A673 (cell line): ENCODE results near the gene LCA5. TPM values are rescaled to one million over a fixed set of nuclear protein-coding genes. Genes with fewer than 3 reads are reported as not detected.

Experiments
- BruUV-seq: library from RNA; stranded (reverse); fragments of 400-500 nt; replicated peaks from 2 replicates; lab custom pipeline; 2021; lab: Mats Ljungman, UMichigan
- CTCF ChIA-PET: fragments of 300-600 bp; sonication (Branson Sonifier 250); formaldehyde crosslinking; loops from one replicate; lab custom pipeline; 2022; ENCODE audit warnings: antibody characterized with exemption; lab: Charles Lee
- POLR2A ChIA-PET: fragments of 300-600 bp; sonication (Branson Sonifier 250); formaldehyde crosslinking; loops from one replicate; lab custom pipeline; 2022; ENCODE audit warnings: antibody characterized with exemption; ENCODE audit not compliant: low non-redundant PET; lab: Charles Lee
- DNase-seq: peaks from one replicate; pipeline ENCODE4 v3.0.0-alpha.2; 2015; ENCODE audit warnings: low spot score
- H3K27ac ChIP-seq: fragments of 200-600 bp; sonication (generic); 2 replicates; pipeline ENCODE4 v1.5.1; 2016; ENCODE audit warnings: mixed run types, low read depth, mild to moderate bottlenecking, mixed read lengths, antibody characterized with exemption, low read length; ENCODE audit not compliant: poor library complexity, severe bottlenecking
- H3K27me3 ChIP-seq: fragments of 200-600 bp; sonication (generic); replicated peaks from 2 replicates; pipeline ENCODE4 v1.6.1; 2017; ENCODE audit warnings: mixed run types, low read depth, mild to moderate bottlenecking, mixed read lengths, antibody characterized with exemption, low read length; ENCODE audit not compliant: insufficient read depth, poor library complexity
- H3K36me3 ChIP-seq: fragments of 200-600 bp; sonication (generic); 2 replicates; pipeline ENCODE4 v1.6.1; 2016; ENCODE audit warnings: mixed run types, mild to moderate bottlenecking, mixed read lengths, antibody characterized with exemption, low read length; ENCODE audit not compliant: insufficient read depth, poor library complexity, severe bottlenecking
- H3K4me1 ChIP-seq: fragments of 200-600 bp; sonication (generic); 2 replicates; pipeline ENCODE4 v1.6.1; 2017; ENCODE audit warnings: mixed run types, mild to moderate bottlenecking, mixed read lengths, antibody characterized with exemption, low read length; ENCODE audit not compliant: insufficient read depth, poor library complexity, severe bottlenecking
- H3K4me3 ChIP-seq: fragments of 200-600 bp; sonication (generic); 2 replicates; pipeline ENCODE4 v1.5.1; 2016; ENCODE audit warnings: low read depth, mixed run types, mild to moderate bottlenecking, mixed read lengths, low read length; ENCODE audit not compliant: poor library complexity, severe bottlenecking
- H3K9me3 ChIP-seq: fragments of 200-600 bp; sonication (generic); 2 replicates; pipeline ENCODE4 v1.6.1; 2016; ENCODE audit warnings: mixed run types, low read depth, mild to moderate bottlenecking, mixed read lengths, antibody characterized with exemption, low read length; ENCODE audit not compliant: poor library complexity, severe bottlenecking
- EZH2 ChIP-seq: fragments of 200-600 bp; sonication (generic); IDR thresholded peaks from 2 replicates; pipeline ENCODE4 v1.6.1; 2017; ENCODE audit warnings: borderline replicate concordance, low read depth, mild to moderate bottlenecking, mixed read lengths, antibody characterized with exemption, low read length; ENCODE audit not compliant: poor library complexity, severe bottlenecking
- intact Hi-C: fragments of 100-400 bp; cut with micrococcal nuclease; formaldehyde crosslinking; loops from one replicate; pipeline ENCODE4 v1.10.0; 2022; ENCODE audit not compliant: unreplicated experiment
- total RNA-seq: library from RNA; stranded (reverse); gene quantifications from 2 replicates; pipeline ENCODE4 v1.2.3, GENCODE V29; 2021
- TF ChIP-seq, protein P1 (sequence below): fragments of 300-800, 200-600 bp; sonication (generic); conservative IDR thresholded peaks from 2 replicates; pipeline ENCODE4 v1.5.1; 2017; ENCODE audit warnings: low read depth, mild to moderate bottlenecking, antibody characterized with exemption, low read length, moderate library complexity, mixed read lengths

LCA5 gene
- total RNA-seq, 1 experiment from 2014 or later, result 3.5 TPM

DNA sequence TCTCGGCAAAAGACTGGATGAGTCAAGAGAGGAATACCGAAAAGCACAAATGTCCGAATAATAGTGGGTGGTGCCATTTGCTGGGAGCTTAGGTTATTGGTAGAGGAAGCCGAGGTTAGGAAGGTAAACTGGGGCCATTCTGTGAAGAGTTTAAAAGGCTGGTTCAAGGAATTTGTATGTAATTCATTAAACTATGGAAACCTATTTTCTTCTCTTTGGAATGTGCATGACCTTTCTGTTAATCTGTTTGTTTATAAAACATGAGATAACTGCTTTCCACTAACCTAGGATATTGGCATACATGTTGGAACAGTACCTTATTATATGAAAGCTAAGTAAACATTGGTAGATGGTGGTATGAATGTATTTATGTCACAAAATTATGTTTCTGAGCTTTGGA lies 71.8 kb downstream of the LCA5 start:
- Histone ChIP-seq H3K9me3 (no peaks in the 10 kb centered on the region), H3K4me3 (no peak overlapping the region)
- POLR2A ChIA-PET, result no interaction called here

DNA sequence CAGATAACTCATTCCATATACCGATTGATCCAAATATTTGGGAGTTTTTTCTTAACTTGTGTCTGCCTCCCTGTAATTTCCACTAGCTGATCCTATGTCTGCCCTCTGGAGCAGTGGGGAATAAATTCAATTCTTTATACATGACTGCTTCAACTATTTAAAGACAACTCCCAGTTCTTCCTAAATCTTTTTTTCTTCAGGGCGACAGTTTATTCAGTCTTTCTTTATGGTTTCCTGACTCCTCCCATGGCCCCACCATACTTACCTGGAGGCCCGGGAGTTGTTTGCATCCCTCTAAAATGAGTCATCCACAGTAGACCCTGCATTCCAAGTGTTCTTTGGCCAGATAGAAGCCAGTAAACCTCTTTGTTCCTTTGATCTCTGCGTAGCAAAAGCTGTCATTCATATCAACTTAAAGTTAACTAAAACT lies 73.6 kb downstream of the LCA5 start:
- BruUV-seq, result no TSS peak
- Histone ChIP-seq H3K27me3 (no peaks in the 10 kb centered on the region), H3K9me3 (no peaks in the 10 kb centered on the region), H3K4me3 (no peak overlapping the region), H3K36me3 (no peaks in the 10 kb centered on the region), H3K27ac (no peak overlapping the region), H3K4me1 (no peaks in the 10 kb centered on the region)
- intact Hi-C loops, result loop anchor here (10.0 kb wide), 1 partner anchor 619 kb away; no protein-coding TSS in a partner anchor
- TF ChIP-seq EZH2, result no peak
- TF ChIP-seq, protein P1, sequence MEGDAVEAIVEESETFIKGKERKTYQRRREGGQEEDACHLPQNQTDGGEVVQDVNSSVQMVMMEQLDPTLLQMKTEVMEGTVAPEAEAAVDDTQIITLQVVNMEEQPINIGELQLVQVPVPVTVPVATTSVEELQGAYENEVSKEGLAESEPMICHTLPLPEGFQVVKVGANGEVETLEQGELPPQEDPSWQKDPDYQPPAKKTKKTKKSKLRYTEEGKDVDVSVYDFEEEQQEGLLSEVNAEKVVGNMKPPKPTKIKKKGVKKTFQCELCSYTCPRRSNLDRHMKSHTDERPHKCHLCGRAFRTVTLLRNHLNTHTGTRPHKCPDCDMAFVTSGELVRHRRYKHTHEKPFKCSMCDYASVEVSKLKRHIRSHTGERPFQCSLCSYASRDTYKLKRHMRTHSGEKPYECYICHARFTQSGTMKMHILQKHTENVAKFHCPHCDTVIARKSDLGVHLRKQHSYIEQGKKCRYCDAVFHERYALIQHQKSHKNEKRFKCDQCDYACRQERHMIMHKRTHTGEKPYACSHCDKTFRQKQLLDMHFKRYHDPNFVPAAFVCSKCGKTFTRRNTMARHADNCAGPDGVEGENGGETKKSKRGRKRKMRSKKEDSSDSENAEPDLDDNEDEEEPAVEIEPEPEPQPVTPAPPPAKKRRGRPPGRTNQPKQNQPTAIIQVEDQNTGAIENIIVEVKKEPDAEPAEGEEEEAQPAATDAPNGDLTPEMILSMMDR, result no peak
- ChIA-PET POLR2A (no interaction called here), CTCF (no interaction called here)
- no peak for DNase-seq

More for the DNA sequence above, 71.8 kb downstream of the LCA5 start:
- DNase-seq, result no peak
- peaks cover 2% of the 10 kb centered on the region for H3K4me1 ChIP-seq
- intact Hi-C loops, result loop anchor here (10.0 kb wide), 1 partner anchor 621 kb away; no protein-coding TSS in a partner anchor
- no peak overlapping the region for H3K27ac ChIP-seq
- CTCF ChIA-PET, result no interaction called here
- TF ChIP-seq EZH2, result no peak
- TF ChIP-seq, protein P1, result no peak
- no peaks in the 10 kb centered on the region for H3K27me3 ChIP-seq
- no TSS peak for BruUV-seq
- H3K36me3 ChIP-seq, result no peaks in the 10 kb centered on the region

DNA sequence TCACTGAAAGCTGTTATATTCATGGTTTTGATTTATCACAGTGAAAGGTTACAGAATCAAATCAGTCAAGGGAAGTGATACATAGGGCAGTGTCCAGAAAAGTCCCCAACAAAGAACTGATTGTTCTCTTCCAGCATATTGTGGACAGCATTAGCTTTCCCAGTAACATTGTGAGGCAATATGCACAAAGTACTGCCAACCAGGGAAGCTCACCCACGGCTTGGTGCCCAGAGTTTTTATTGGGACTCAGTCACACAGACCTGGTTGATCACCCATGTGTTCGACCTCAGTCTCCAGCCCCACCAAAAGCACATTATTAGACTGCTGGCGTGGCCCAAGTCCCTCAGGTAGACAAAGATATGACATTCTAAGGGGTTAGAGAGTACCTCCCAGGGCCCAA lies 76.0 kb downstream of the LCA5 start:
- POLR2A ChIA-PET, result no interaction called here
- CTCF ChIA-PET, result no interaction called here
- H3K9me3 ChIP-seq, result no peaks in the 10 kb centered on the region
- no peaks in the 10 kb centered on the region for H3K27me3 ChIP-seq
- intact Hi-C loops, result loop anchor here (10.0 kb wide), 1 partner anchor 616 kb away; no protein-coding TSS in a partner anchor
- no peaks in the 10 kb centered on the region for H3K36me3 ChIP-seq
- BruUV-seq, result no TSS peak
- no peak for TF ChIP-seq EZH2
- TF ChIP-seq, protein P1, result no peak
- no peak for DNase-seq
- H3K4me1 ChIP-seq, result no peaks in the 10 kb centered on the region
- no peak overlapping the region for H3K4me3 ChIP-seq
- H3K27ac ChIP-seq, result no peak overlapping the region
